ENCODE data around the gene GPATCH1. TPM values are rescaled to one million over a fixed set of nuclear protein-coding genes. Genes with fewer than 3 reads are reported as not detected.

The GPATCH1 gene
- total and polyA plus RNA-seq, 9 of the 15 experiments (the other 6 are each of a cell fraction or from before 2014, with no cell fraction given) = 3.7 to 9.7 (median 7.7) TPM

DNA sequence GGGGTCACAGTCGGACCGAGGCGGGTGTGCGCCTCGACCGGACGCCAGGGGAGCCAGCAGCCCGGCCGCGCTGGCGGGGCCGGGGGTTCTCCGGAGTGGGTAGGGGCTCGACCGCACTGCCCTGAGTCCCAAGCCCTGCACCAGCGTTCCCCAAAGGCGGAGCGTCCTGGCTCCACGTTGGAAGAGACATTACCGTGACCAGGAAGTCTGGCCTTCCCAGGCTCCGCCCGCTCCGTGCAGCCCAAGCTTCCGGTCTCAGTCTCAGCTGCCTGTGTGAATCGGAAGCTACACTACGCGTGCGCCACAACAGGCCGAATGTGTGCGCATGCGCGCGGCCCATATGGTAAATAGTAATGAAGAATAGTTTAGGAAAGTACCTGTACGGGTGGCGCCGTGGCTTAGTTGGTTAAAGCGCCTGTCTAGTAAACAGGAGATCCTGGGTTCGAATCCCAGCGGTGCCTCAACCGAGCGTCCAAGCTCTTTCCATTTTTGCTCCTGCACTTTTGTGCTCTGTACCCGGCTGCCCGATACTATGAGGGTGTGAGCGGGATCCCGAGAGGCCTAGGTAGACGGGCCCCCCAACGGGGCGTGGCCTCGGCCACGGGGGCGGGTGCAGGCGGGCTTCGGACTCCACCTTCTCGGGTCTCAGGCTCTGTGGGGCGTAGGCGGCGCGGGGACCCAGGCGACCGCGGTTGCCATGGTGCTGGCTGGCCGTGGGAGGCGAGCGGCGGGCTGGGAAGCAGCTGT is 95.9 kb downstream of the GPATCH1 start (continued):
- TF ChIP-seq MBD2 (IDR thresholded peaks at IDR 0.05; ENCODE audit: borderline replicate concordance, low read depth) = peak; percentile 71; the same call in 1 of the 2 replicates
- TF ChIP-seq SUPT5H (IDR thresholded peaks at IDR 0.05) = peak; percentile 94
- TF ChIP-seq, protein P1, sequence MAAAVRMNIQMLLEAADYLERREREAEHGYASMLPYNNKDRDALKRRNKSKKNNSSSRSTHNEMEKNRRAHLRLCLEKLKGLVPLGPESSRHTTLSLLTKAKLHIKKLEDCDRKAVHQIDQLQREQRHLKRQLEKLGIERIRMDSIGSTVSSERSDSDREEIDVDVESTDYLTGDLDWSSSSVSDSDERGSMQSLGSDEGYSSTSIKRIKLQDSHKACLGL (CRISPR knock-in tag; IDR thresholded peaks at IDR 0.05; ENCODE audit: borderline replicate concordance, poor library complexity, severe bottlenecking) = no peak
- TF ChIP-seq CXXC5 (CRISPR knock-in tag; IDR thresholded peaks at IDR 0.05) = peak; percentile 5; the same call in 1 of the 2 replicates
- TF ChIP-seq ZNF444 (CRISPR knock-in tag; IDR thresholded peaks at IDR 0.05) = no peak
- 0 out of 2 replicates have a peak, but pooled peaks have one; percentile 15 for TF ChIP-seq ZNF175 (CRISPR knock-in tag; IDR thresholded peaks at IDR 0.05; ENCODE audit: low read depth)
- TF ChIP-seq POLR2A (conservative IDR thresholded peaks at IDR 0.05) = peak; percentile 96
- no peak for TF ChIP-seq KDM2B (CRISPR knock-in tag; IDR thresholded peaks at IDR 0.05)
- TF ChIP-seq BRD9 (IDR thresholded peaks at IDR 0.05; ENCODE audit: low read depth, partially characterized antibody) = peak; percentile 99
- peak in 1 of 2 experiments; percentile 43; a peak in 1 of 4 replicates for TF ChIP-seq TRIM24 (IDR thresholded peaks at IDR 0.05)
- peak; percentile 49 to 93; a peak in 3 of 4 replicates for TF ChIP-seq HDAC1 (IDR thresholded peaks at IDR 0.05)
- TF ChIP-seq, protein P2, sequence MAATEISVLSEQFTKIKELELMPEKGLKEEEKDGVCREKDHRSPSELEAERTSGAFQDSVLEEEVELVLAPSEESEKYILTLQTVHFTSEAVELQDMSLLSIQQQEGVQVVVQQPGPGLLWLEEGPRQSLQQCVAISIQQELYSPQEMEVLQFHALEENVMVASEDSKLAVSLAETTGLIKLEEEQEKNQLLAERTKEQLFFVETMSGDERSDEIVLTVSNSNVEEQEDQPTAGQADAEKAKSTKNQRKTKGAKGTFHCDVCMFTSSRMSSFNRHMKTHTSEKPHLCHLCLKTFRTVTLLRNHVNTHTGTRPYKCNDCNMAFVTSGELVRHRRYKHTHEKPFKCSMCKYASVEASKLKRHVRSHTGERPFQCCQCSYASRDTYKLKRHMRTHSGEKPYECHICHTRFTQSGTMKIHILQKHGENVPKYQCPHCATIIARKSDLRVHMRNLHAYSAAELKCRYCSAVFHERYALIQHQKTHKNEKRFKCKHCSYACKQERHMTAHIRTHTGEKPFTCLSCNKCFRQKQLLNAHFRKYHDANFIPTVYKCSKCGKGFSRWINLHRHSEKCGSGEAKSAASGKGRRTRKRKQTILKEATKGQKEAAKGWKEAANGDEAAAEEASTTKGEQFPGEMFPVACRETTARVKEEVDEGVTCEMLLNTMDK (IDR thresholded peaks at IDR 0.05; ENCODE audit: borderline replicate concordance, insufficient read depth, low read depth, low read length, poor library complexity, severe bottlenecking) = peak; percentile 70
- TF ChIP-seq ZKSCAN3 (CRISPR knock-in tag; IDR thresholded peaks at IDR 0.05) = no peak
- TF ChIP-seq TAF15 (IDR thresholded peaks at IDR 0.05; ENCODE audit: low read depth, low read length) = no peak
- peak; percentile 75; the same call in 1 of the 2 replicates for TF ChIP-seq POLR2AphosphoS5 (IDR thresholded peaks at IDR 0.05; ENCODE audit: control insufficient read depth, insufficient read depth, low read depth, low read length)
- peak; percentile 85; the same call in 1 of the 2 replicates for TF ChIP-seq E2F1 (CRISPR knock-in tag; IDR thresholded peaks at IDR 0.05)
- TF ChIP-seq HNRNPLL (IDR thresholded peaks at IDR 0.05; ENCODE audit: low read depth, low read length, poor library complexity, severe bottlenecking) = peak; percentile 33
- TF ChIP-seq, protein P3, sequence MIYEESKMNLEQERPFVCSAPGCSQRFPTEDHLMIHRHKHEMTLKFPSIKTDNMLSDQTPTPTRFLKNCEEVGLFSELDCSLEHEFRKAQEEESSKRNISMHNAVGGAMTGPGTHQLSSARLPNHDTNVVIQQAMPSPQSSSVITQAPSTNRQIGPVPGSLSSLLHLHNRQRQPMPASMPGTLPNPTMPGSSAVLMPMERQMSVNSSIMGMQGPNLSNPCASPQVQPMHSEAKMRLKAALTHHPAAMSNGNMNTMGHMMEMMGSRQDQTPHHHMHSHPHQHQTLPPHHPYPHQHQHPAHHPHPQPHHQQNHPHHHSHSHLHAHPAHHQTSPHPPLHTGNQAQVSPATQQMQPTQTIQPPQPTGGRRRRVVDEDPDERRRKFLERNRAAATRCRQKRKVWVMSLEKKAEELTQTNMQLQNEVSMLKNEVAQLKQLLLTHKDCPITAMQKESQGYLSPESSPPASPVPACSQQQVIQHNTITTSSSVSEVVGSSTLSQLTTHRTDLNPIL (CRISPR knock-in tag; IDR thresholded peaks at IDR 0.05) = no peak
- no peak for TF ChIP-seq MAFG (tag; conservative IDR thresholded peaks at IDR 0.05)

Measured in K562 (cell line).